ENCODE data around the gene SERPINB11.
"Not testable (repeated sequence)": the region's sequence is repeated elsewhere in the genome, so short reads cannot be mapped to it uniquely, and the experiment has no call there.

SERPINB11 gene, protein sequence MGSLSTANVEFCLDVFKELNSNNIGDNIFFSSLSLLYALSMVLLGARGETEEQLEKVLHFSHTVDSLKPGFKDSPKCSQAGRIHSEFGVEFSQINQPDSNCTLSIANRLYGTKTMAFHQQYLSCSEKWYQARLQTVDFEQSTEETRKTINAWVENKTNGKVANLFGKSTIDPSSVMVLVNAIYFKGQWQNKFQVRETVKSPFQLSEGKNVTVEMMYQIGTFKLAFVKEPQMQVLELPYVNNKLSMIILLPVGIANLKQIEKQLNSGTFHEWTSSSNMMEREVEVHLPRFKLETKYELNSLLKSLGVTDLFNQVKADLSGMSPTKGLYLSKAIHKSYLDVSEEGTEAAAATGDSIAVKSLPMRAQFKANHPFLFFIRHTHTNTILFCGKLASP

DNA sequence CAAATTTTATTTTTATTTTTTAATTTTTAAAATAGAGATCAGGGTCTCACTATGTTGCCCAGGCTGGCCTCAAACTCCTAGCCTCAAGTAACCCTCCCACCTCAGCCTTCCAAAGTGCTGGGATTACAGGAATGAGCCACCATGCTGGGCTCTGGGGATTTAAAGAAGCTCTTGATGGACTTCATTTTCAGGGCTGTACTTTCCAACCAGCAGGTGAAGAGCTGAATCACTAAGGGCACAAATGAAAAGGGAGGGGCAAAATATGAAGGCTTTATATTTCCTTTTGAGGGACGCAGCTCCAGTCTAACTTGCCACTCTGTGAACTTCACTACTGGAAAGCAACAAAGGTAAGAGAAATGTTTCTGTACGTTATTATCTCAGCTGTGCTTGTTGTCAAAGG lies at the start of gene SERPINB11:
TSS of gene SERPINB11 (plus strand) at position 301 of the 400 bp plus-strand sequence. CDS start 7,234 bp downstream, outside the sequence.
- in situ Hi-C loops (cut with HindIII; ENCODE audit: low sequenced_read_pairs), result no loop called here

DNA sequence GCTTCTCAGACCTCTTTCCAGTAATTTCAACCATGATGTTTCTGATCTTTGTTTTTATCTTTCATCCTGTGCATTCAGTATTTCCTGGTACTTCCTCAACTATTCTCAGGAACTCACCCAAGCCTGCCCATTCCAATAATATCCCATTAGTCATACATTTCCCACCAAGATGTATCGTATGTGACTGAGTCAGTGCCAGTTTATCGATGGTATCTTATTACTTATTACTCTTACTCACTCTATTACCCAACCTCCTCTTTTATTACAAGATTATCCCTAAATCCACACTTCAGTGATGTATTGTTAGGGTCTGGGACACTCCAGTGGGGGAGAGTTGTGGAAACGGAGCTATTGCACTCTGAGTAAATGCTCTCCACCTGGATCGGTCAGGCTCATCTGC lies 43.8 kb upstream of the SERPINB11 start:
- in situ Hi-C loops (cut with HindIII; ENCODE audit: low sequenced_read_pairs), result not testable (repeated sequence)

GRCh38 chr18:63661750-63662149 lies 41.0 kb upstream of the SERPINB11 start, which contains the start of gene SERPINB3:
Gene SERPINB3 (minus strand): TSS chr18:63661893. CDS start chr18:63661216, 677 bp downstream.
- in situ Hi-C loops (cut with HindIII; ENCODE audit: low sequenced_read_pairs), result not testable (repeated sequence)

DNA sequence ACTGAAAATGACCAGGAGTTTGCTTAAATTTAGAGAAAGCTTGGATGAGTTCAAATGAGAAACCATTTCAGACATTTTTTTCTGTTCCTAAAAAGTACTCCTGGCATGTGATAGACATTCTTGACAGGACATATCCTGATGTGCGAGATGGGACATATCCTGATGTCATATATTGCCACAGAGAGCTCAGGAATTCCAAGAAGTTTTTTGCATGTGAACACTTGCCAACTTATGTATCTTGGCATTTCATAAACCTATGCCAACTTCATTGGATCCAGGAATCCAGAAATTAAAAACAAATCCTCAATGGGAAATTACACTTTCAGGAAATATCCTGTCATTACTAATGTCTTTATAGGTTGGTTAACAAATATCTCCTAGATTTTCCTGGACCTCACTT lies 38.2 kb upstream of the SERPINB11 start:
- in situ Hi-C loops (cut with HindIII; ENCODE audit: low sequenced_read_pairs), result no loop called here

DNA sequence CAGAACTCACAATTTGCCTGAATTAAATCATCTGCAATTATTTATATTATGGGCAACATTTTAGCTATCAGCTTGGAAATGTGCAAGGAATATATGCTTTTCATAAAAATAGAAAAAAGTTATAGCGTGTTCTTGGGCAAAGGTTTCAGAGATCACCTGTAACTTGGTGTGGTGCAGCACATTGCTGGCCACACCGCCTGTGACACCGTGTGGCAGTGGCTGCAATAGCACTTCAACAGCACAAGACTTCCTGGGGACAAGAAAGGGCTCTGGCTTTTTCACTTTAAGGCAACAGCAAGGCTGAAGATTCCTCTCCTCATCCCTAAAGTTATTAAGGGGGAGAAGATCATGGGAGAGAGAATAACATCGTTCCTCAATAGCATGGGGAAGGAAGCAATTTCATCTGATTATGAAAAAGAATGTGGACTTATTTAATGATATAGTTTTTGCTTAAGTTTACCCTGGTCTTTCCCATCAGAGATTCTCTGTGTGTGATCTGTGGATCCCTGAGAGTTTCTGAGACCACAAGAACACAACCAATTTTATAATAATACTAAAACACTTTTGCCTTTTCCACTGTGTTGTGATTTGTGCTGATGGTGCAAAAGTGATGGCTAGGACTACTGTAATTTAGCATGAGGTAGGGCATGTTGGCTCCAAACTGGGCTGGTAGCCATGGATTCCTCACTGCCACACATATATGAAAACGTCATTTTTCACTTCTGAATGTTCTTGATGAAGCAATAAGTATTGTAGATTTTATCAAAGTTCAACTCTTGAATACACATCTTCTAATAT lies 26.0 kb upstream of the SERPINB11 start:
- in situ Hi-C loops (cut with HindIII; ENCODE audit: low sequenced_read_pairs), result no loop called here

GRCh38 chr18:63677500-63678225 lies 25.1 kb upstream of the SERPINB11 start:
- in situ Hi-C loops (cut with HindIII; ENCODE audit: low sequenced_read_pairs), result no loop called here

DNA sequence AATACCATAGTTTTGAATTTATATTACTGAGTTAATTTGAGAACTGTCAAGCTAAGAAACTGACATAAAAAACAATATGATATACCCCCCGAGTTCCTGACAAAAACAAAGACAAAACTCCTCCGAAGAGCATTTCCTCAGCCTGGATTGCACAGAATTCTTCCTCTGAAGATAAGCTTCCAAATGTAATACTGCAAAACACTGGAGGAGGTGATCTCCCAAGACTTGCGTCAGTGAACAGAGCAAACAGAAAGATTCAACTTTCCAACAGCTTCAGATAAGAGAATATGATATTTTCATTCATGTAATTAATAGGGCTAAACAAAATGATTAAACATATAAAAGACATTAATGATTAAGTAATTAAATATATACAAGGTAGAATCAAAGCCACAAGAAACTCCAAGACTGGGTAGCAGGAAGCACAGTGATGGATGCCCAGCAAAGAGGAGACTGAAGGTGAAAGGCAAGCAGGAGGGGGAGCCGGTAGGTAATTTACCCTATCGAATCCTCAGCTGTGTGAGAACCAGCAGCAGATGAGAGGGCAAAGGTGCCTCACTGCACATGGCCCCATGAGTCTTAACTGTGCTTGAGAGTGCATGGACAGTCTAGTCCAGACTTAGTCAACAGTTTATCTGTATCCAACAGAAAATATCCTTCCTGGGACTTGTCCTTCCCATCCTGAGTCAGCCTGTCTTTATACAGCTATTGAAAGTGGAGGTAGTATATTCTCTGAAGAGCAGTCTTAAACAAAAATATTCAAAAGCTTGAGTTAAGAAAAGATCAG lies 22.7 kb upstream of the SERPINB11 start:
- in situ Hi-C loops (cut with HindIII; ENCODE audit: low sequenced_read_pairs), result no loop called here

- in situ Hi-C loops (cut with HindIII; ENCODE audit: low sequenced_read_pairs), result no loop called here
Observed at GRCh38 chr18:63681449-63682340, 21.1 kb upstream of the SERPINB11 start.

- in situ Hi-C loops (cut with HindIII; ENCODE audit: low sequenced_read_pairs), result no loop called here
Observed at GRCh38 chr18:63683152-63683551, 19.6 kb upstream of the SERPINB11 start.

GRCh38 chr18:63683890-63684289 lies 18.9 kb upstream of the SERPINB11 start:
- in situ Hi-C loops (cut with HindIII; ENCODE audit: low sequenced_read_pairs), result no loop called here

DNA sequence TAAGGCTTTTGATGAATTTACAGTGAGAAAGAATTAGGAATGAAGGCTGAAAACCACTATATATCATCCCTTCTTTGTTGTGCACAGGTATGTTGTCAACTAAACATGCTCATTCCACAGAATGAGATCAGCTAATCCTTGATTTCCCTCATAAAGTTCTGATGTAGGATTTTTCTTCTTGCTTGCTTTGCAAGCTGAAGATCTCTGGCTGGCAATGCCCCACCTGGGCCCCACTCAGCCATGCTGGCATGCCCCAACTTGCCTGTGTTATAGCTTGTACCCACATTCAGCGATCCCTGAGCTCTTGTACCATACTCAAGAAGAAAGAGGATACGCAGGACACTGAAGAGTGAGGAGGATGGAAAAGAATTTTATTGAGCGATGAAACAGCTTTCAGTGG lies 18.0 kb upstream of the SERPINB11 start:
- in situ Hi-C loops (cut with HindIII; ENCODE audit: low sequenced_read_pairs), result no loop called here

DNA sequence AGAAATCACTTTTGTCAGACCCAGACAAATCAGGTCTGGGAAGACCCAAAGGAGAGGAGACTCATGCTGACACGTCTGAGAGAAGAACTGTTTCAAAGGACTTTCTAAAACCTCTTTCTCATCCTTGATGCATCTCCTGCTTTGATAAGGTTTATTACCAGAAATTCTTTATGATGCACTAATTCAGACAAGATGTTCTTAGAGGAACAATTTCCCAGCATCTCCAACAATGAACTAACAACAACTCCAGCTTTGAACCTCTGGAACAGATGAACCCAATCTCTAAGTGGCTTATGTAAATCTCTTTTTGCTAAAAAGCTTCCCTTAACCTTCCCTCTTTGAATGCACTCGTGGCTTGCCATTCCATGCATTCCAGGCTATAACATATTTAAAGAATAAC lies 15.9 kb upstream of the SERPINB11 start:
- in situ Hi-C loops (cut with HindIII; ENCODE audit: low sequenced_read_pairs), result no loop called here

- in situ Hi-C loops (cut with HindIII; ENCODE audit: low sequenced_read_pairs), result no loop called here
Observed at GRCh38 chr18:63689064-63689463, 13.7 kb upstream of the SERPINB11 start.

DNA sequence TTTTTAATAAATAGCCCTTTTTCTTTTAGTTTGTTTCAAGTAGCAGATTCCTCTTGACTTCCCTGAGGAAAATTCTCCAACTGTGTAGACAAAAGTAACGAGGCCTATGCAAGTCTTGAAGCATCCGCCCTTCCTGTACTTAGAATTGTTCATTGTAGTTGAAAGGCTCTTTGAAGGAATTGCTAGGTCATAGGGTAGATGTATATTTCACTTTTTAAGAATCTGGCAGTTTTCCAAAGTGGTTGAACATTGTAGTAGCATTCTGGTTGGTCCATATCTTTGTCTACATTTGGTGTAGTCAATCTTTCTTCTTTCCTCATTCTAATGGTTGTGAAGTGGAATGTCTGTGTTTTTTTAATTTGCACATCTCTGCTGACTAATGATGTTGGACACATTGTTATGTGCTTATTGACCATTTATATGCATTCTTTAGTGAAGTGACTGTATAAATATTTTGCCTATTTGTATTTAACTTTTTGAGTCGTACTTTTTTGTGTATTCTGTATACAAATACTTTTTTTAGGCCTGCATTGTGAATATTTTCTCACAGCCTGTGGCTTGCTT lies 5.6 kb upstream of the SERPINB11 start:
- in situ Hi-C loops (cut with HindIII; ENCODE audit: low sequenced_read_pairs), result no loop called here

DNA sequence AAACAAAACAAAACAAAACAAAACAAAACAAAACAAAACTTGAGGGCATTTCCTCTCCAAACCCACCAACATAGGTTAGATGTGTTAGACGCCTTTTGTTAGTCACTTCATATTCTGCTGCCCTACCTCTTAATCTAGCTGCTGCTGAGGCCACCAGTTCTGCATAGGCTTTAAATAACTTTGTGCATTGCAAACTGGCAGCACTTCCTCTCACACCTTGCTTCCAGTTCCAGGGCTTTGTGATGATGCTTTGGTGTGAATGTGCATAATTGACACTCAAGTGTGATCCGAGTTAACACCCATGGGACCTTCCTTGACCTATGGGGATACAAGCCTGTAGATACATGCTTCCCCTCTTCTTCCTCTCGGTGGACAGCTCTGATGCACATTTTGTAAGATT lies 2.3 kb upstream of the SERPINB11 start:
- in situ Hi-C loops (cut with HindIII; ENCODE audit: low sequenced_read_pairs), result no loop called here

- in situ Hi-C loops (cut with HindIII; ENCODE audit: low sequenced_read_pairs), result no loop called here
Observed at GRCh38 chr18:63701952-63702351, 808 bp upstream of the SERPINB11 start.

- in situ Hi-C loops (cut with HindIII; ENCODE audit: low sequenced_read_pairs), result no loop called here
Observed at GRCh38 chr18:63705401-63705800, 2.6 kb downstream of the SERPINB11 start.

GRCh38 chr18:63707816-63708215 lies 5.1 kb downstream of the SERPINB11 start:
- in situ Hi-C loops (cut with HindIII; ENCODE audit: low sequenced_read_pairs), result no loop called here

GRCh38 chr18:63708650-63709049 lies 5.9 kb downstream of the SERPINB11 start:
- in situ Hi-C loops (cut with HindIII; ENCODE audit: low sequenced_read_pairs), result no loop called here
